BJ (cell line): ENCODE data around the gene CHST9. TPM values are rescaled to one million over a fixed set of nuclear protein-coding genes. Genes with fewer than 3 reads are reported as not detected.
"Not testable (repeated sequence)": the region's sequence is repeated elsewhere in the genome, so short reads cannot be mapped to it uniquely, and the experiment has no call there.

Source experiments
- CTCF ChIA-PET: fragments of 350-600 bp; formaldehyde crosslinking; extraction: SDS; loops from one replicate; lab custom pipeline; 2021; ENCODE audit warnings: antibody characterized with exemption, inconsistent platforms; lab: Yijun Ruan, JAX
- POLR2A ChIA-PET: fragments of 300-600 bp; sonication (Branson Sonifier 250); formaldehyde crosslinking; extraction: SDS; loops from one replicate; lab custom pipeline; 2021; ENCODE audit warnings: antibody characterized with exemption; lab: Charles Lee
- DNase-seq: peaks from one replicate; pipeline ENCODE4 v3.0.0-alpha.2; 2011; ENCODE audit warnings: low read depth
- H3K27me3 ChIP-seq: 2 replicates; pipeline ENCODE4 v1.6.0; 2011; ENCODE audit warnings: low read length; ENCODE audit not compliant: control insufficient read depth, insufficient read depth
- H3K36me3 ChIP-seq: 2 replicates; pipeline ENCODE4 v1.5.1; 2011; ENCODE audit warnings: low read length; ENCODE audit not compliant: control insufficient read depth, insufficient read depth
- H3K4me3 ChIP-seq: 2 replicates; pipeline ENCODE4 v1.5.1; 2011; ENCODE audit warnings: low read depth, mild to moderate bottlenecking, control low read depth, low read length
- polyA plus RNA-seq: library from polyadenylated mRNA; depleted of rRNA; stranded (reverse); fragments of >200 nt; gene quantifications from 2 replicates; pipeline ENCODE4 v1.2.3, GENCODE V29; 2011
- TF ChIP-seq, protein P1 (sequence below): IDR thresholded peaks from 2 replicates; pipeline ENCODE4 v1.5.1; 2011; ENCODE audit warnings: low read depth, mild to moderate bottlenecking, control low read depth, inconsistent platforms, low read length, moderate library complexity; ENCODE audit not compliant: insufficient read depth

Gene CHST9
- polyA plus RNA-seq, 1 experiment = not detected

DNA sequence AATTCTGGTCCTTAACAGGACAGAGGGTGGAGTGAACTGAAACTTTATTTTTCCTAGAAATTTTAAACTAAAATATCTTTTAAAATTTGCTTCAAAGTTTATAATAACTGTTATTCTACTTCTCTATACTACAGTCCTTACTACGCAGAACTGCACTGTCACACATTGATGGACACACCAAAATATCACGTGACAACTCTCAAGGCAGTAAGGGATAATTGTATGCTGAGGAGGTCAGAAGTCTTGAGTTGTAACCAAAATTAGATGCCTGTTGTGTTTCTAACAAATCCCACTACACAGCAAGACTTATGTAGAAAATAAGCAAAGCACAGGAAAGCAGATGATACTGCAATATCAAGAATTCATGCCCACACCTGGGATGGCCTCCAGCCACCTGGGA is 76.3 kb downstream of the CHST9 start:
- POLR2A ChIA-PET = no interaction called here

GRCh38 chr18:27104743-27105142 is 80.4 kb downstream of the CHST9 start:
- H3K36me3 ChIP-seq = no peaks in the 10 kb centered on the region
- ChIA-PET CTCF (no interaction called here), POLR2A (no interaction called here)
- H3K4me3 ChIP-seq = no peak overlapping the region
- no peak for DNase-seq
- TF ChIP-seq, protein P1, sequence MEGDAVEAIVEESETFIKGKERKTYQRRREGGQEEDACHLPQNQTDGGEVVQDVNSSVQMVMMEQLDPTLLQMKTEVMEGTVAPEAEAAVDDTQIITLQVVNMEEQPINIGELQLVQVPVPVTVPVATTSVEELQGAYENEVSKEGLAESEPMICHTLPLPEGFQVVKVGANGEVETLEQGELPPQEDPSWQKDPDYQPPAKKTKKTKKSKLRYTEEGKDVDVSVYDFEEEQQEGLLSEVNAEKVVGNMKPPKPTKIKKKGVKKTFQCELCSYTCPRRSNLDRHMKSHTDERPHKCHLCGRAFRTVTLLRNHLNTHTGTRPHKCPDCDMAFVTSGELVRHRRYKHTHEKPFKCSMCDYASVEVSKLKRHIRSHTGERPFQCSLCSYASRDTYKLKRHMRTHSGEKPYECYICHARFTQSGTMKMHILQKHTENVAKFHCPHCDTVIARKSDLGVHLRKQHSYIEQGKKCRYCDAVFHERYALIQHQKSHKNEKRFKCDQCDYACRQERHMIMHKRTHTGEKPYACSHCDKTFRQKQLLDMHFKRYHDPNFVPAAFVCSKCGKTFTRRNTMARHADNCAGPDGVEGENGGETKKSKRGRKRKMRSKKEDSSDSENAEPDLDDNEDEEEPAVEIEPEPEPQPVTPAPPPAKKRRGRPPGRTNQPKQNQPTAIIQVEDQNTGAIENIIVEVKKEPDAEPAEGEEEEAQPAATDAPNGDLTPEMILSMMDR = no peak
- no peaks in the 10 kb centered on the region for H3K27me3 ChIP-seq

More for the DNA sequence above, 76.3 kb downstream of the CHST9 start:
- CTCF ChIA-PET = no interaction called here
- Histone ChIP-seq H3K4me3 (no peak overlapping the region), H3K36me3 (no peaks in the 10 kb centered on the region), H3K27me3 (no peaks in the 10 kb centered on the region)
- TF ChIP-seq, protein P1 = no peak
- DNase-seq = no peak

- ChIA-PET POLR2A (no interaction called here), CTCF (no interaction called here)
- H3K27me3 ChIP-seq = no peaks in the 10 kb centered on the region
- H3K4me3 ChIP-seq = no peak overlapping the region
- TF ChIP-seq, protein P1 = no peak
- no peaks in the 10 kb centered on the region for H3K36me3 ChIP-seq
- no peak for DNase-seq
Observed at GRCh38 chr18:27094621-27095020, 90.5 kb downstream of the CHST9 start.

- H3K36me3 ChIP-seq, POLR2A ChIA-PET, H3K27me3 ChIP-seq, H3K4me3 ChIP-seq, DNase-seq, CTCF ChIA-PET: not testable (repeated sequence)
Observed at GRCh38 chr18:27093290-27093689, 91.8 kb downstream of the CHST9 start.

DNA sequence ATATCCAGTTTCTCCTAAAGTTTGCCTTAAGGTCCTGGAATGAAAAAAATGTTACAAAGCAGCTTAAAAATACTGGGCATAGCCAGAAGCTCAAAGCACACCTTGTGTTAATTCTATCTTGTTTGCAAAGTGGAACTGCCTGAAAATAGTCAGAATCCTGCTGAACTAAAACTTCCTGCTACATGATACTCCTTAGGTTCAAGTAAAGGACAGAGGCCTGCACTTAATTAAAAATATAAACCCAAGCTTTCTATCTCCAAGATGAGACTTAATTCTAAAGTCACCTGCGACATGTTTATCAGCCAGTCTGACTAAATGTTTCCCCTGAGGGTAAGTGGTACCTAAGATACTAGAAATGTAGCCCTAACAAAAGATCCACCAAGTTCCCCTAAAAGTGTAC is 103.4 kb downstream of the CHST9 start:
- ChIA-PET CTCF (no interaction called here), POLR2A (no interaction called here)
- H3K4me3 ChIP-seq = no peak overlapping the region
- no peak for DNase-seq
- no peaks in the 10 kb centered on the region for H3K36me3 ChIP-seq
- TF ChIP-seq, protein P1 = no peak
- H3K27me3 ChIP-seq = no peaks in the 10 kb centered on the region

GRCh38 chr18:27075828-27076227 is 109.3 kb downstream of the CHST9 start:
- H3K27me3 ChIP-seq = no peaks in the 10 kb centered on the region
- no peak for DNase-seq
- H3K36me3 ChIP-seq = no peaks in the 10 kb centered on the region
- TF ChIP-seq, protein P1 = no peak
- CTCF ChIA-PET = no interaction called here
- POLR2A ChIA-PET = no interaction called here
- H3K4me3 ChIP-seq = no peak overlapping the region
